Subcutaneous abdominal adipose tissue (tissue), 5 donors: ENCODE measurements around the gene ATAD3B.
"Not testable (repeated sequence)": the region's sequence is repeated elsewhere in the genome, so short reads cannot be mapped to it uniquely, and the experiment has no call there.

Source experiments
- H3K27ac ChIP-seq: one replicate; pipeline ENCODE4 v1.7.0; 2013; ENCODE audit warnings: low read depth, mild to moderate bottlenecking, inconsistent platforms, low read length, moderate library complexity
- H3K27me3 ChIP-seq, 5 donors: one replicate each; pipeline ENCODE4 v1.7.0; 2013; ENCODE audit warnings: low read length in 5 of 5, inconsistent platforms in 1 of 5; ENCODE audit not compliant: control insufficient read depth in 5 of 5, insufficient read depth in 4 of 5
- H3K36me3 ChIP-seq, 5 donors: one replicate each; pipeline ENCODE4 v1.7.0; 2013; ENCODE audit warnings: low read length in 5 of 5; ENCODE audit not compliant: control insufficient read depth in 5 of 5, insufficient read depth in 5 of 5
- H3K4me1 ChIP-seq, 5 donors: one replicate each; pipeline ENCODE4 v1.7.0; 2013; ENCODE audit warnings: low read length in 5 of 5, mild to moderate bottlenecking in 3 of 5, moderate library complexity in 1 of 5; ENCODE audit not compliant: control insufficient read depth in 5 of 5, insufficient read depth in 5 of 5
- H3K4me3 ChIP-seq, 5 donors: one replicate each; pipeline ENCODE4 v1.7.0; 2013; ENCODE audit warnings: low read length in 5 of 5, low read depth in 1 of 5
- H3K9ac ChIP-seq, 5 donors: one replicate each; pipeline ENCODE4 v1.7.0; 2013; ENCODE audit warnings: low read length in 5 of 5, mild to moderate bottlenecking in 4 of 5, moderate library complexity in 3 of 5
- H3K9me3 ChIP-seq, 5 donors: one replicate each; pipeline ENCODE4 v1.7.0; 2013; ENCODE audit warnings: low read length in 5 of 5; ENCODE audit not compliant: control insufficient read depth in 5 of 5
- donor health status: healthy.
- donor health status: healthy.
- donor health status: healthy.
- donor health status: healthy.
- donor health status: healthy.

ATAD3B gene

GRCh38 chr1:1510912-1511532 lies 39.5 kb downstream of the ATAD3B start:
- H3K9me3 ChIP-seq: no peaks in the 10 kb centered on the region
- H3K9ac ChIP-seq: peak overlapping the region; percentile 44 to 88 (median 79)
- peak overlapping the region; percentile 60 to 96 (median 87) for H3K4me3 ChIP-seq
- no peaks in the 10 kb centered on the region for H3K27me3 ChIP-seq
- peak overlapping the region; percentile 76 for H3K27ac ChIP-seq
- H3K4me1 ChIP-seq: peaks cover 2 to 18% (median 14%) of the 10 kb centered on the region in 5 donors
- H3K36me3 ChIP-seq: peaks cover 0 to 4% (median 0%) of the 10 kb centered on the region in 5 donors

DNA sequence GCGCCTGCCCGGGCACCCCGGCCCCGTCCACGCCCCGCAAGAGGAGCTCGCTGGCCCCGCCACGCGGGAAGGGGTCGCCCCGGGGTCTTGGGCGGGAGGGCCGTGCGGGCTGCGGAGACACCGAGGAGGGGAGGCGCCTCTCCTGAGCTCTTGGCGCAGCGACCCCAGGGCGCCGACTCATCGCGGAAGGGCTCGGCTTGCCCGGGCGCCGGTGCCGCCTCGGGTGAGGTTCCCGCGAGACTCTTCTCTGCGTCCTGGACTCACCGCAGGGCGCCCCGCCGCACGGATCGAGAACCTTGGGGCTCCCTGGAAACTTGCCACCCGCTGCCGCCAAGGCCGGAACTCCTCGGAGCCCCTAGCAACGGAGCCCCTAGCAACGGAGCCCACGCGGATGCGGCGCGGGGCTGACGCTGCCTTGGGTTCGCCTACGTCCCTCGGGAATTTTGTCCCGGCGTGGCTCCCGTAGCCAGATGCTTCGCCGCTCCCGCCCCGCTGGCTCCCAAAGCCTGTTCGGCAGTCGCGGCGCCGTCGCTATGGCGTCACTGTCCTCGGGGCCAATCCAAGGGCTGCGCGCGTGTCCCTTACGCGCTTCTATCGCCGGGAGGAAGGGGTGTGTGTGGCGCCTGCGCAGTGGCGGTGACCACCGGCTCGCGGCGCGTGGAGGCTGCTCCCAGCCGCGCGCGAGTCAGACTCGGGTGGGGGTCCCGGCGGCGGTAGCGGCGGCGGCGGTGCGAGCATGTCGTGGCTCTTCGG lies 40.1 kb downstream of the ATAD3B start, which contains the start of gene ATAD3A:
Gene ATAD3A (plus strand): TSS at position 630 of the 753 bp plus-strand sequence. CDS start 107 bp downstream, at position 737.
- H3K9ac ChIP-seq: peak within 1 kb of the TSS; percentile 44 to 88 (median 79)
- peak within 1 kb of the TSS; percentile 76 for H3K27ac ChIP-seq
- peak within 1 kb of the TSS; percentile 60 to 96 (median 87) for H3K4me3 ChIP-seq
- no peaks in the 10 kb centered on the region for H3K27me3 ChIP-seq
- no peaks in the 10 kb centered on the region for H3K9me3 ChIP-seq
- H3K4me1 ChIP-seq: peaks cover 2 to 18% (median 12%) of the 10 kb centered on the region in 5 donors
- peaks cover 0 to 4% (median 0%) of the 10 kb centered on the region in 5 donors for H3K36me3 ChIP-seq

GRCh38 chr1:1512425-1512824 lies 40.9 kb downstream of the ATAD3B start:
- Histone ChIP-seq H3K4me3 (peak overlapping the region in 4 of 5 donors; percentile 41 to 96 (median 69)), H3K4me1 (peaks cover 2 to 18% (median 12%) of the 10 kb centered on the region in 5 donors), H3K9ac (peak overlapping the region in 1 of 5 donors; percentile 59)
- not testable (repeated sequence) for H3K36me3 ChIP-seq, H3K9me3 ChIP-seq, H3K27me3 ChIP-seq, H3K27ac ChIP-seq

GRCh38 chr1:1513675-1514074 lies 42.1 kb downstream of the ATAD3B start:
- H3K4me1 ChIP-seq: peaks cover 2 to 18% (median 12%) of the 10 kb centered on the region in 5 donors
- not testable (repeated sequence) for H3K4me3 ChIP-seq, H3K9me3 ChIP-seq, H3K27me3 ChIP-seq, H3K9ac ChIP-seq, H3K27ac ChIP-seq
- peaks cover 0 to 17% (median 9%) of the 10 kb centered on the region in 5 donors for H3K36me3 ChIP-seq

DNA sequence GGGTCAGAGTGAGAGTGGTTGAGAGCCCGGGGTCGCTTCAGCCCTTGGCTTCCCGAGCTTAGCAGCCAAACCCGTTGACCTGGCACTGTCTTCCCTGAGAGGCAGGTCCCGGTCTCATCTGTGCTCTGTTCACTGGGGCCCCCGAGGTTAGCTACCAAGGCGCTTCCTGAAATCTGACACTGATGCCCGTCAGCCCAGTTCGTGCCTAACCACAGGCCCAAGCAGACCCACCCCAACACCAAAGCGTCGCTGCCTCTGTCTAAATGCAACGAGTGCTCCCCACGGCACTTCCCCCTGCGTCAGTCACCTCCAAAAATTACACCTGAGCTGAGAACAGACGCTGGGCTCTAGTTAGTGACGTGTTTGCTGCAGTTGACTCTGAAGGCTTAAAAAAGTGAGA lies 42.8 kb downstream of the ATAD3B start:
- H3K4me3 ChIP-seq, H3K9me3 ChIP-seq, H3K9ac ChIP-seq, H3K27ac ChIP-seq, H3K27me3 ChIP-seq: not testable (repeated sequence)
- Histone ChIP-seq H3K4me1 (peaks cover 2 to 18% (median 12%) of the 10 kb centered on the region in 5 donors), H3K36me3 (peaks cover 0 to 19% (median 10%) of the 10 kb centered on the region in 5 donors)

- H3K36me3 ChIP-seq: peaks cover 0 to 40% (median 21%) of the 10 kb centered on the region in 5 donors
- H3K9me3 ChIP-seq, H3K4me3 ChIP-seq, H3K27me3 ChIP-seq, H3K27ac ChIP-seq, H3K9ac ChIP-seq, H3K4me1 ChIP-seq: not testable (repeated sequence)
Observed at GRCh38 chr1:1516923-1517322, 45.4 kb downstream of the ATAD3B start.

DNA sequence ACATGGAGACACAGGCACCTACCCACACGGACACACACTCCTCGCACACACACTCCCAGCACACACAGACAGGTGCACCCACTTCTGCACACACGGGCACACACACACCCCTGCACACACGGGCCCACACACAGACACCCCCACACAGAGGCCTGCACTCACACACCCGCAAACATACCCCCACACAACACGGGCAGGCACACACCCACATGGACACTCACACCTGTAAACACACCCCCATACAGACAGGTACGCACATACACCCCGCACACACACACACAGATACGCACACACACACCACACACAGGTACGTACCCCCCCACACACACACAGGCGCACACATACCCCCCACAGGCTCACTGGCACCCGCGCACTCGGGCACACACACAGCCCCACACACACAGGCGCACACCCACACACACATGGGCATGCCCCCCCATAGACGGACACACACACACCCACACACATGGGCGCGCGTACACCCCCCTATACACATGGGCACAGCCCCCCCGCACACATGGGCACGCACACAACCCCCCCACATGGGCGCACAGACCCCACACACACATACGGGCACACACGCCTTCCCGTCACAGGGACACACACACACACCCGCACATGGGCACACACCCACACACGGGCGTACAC lies 46.5 kb downstream of the ATAD3B start:
- Histone ChIP-seq H3K4me3 (no peak overlapping the region), H3K9me3 (no peaks in the 10 kb centered on the region), H3K4me1 (peaks cover 0 to 5% (median 3%) of the 10 kb centered on the region in 5 donors), H3K36me3 (peaks cover 0 to 49% (median 21%) of the 10 kb centered on the region in 5 donors), H3K9ac (no peak overlapping the region), H3K27me3 (no peaks in the 10 kb centered on the region), H3K27ac (no peak overlapping the region)

- H3K9me3 ChIP-seq, H3K4me1 ChIP-seq, H3K4me3 ChIP-seq, H3K27ac ChIP-seq, H3K27me3 ChIP-seq, H3K9ac ChIP-seq: not testable (repeated sequence)
- peaks cover 0 to 54% (median 21%) of the 10 kb centered on the region in 5 donors for H3K36me3 ChIP-seq
Observed at GRCh38 chr1:1518621-1519007, 47.0 kb downstream of the ATAD3B start.

DNA sequence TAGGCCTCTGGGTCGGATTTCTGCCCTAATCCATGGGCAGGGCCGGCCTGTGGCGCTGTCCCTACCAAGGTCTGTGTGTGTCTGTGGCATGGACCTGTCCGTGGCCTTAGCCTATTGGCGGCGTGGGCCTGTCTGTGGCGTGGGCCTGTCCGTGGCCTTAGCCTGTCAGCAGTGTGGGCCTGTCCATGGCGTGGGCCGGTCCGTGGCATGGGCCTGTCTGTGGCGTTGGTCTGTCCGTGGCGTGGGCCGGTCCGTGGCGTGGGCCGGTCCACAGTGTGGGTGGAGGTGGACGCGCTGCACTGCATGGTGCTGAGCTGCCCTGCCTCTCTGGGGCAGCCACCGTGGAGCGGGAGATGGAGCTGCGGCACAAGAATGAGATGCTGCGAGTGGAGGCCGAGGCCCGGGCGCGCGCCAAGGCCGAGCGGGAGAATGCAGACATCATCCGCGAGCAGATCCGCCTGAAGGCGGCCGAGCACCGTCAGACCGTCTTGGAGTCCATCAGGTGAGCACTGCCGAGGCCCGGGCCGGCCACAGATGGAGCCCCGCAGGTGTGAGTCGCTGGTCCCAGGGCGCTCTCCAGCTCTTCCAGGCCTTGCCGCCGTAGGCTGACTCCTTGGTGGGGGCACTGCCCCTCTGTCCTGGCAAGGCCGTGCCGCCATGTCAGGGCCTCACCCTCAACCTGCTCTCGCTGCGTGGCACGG lies 48.4 kb downstream of the ATAD3B start:
- peaks cover 0 to 60% (median 24%) of the 10 kb centered on the region in 5 donors for H3K36me3 ChIP-seq
- H3K9ac ChIP-seq, H3K4me3 ChIP-seq, H3K9me3 ChIP-seq, H3K27me3 ChIP-seq, H3K27ac ChIP-seq, H3K4me1 ChIP-seq: not testable (repeated sequence)
